GM19438 (cell line): ENCODE data around the gene DCLRE1B.

ENCODE experiments used
- ATAC-seq: cut with Tn5 transposase; IDR thresholded peaks from one replicate; pipeline ENCODE4 v1.9.1; 2021; ENCODE audit warnings: low read depth; ENCODE audit not compliant: unreplicated experiment

Gene DCLRE1B

GRCh38 chr1:113904674-113905434 is at the start of gene DCLRE1B, which contains the start of gene AP4B1:
DCLRE1B (plus strand) TSS chr1:113905326; CDS start chr1:113905587, 261 bp downstream.
AP4B1 (minus strand) TSS chr1:113904799; CDS start chr1:113904717, 82 bp downstream.
- ATAC-seq: peak; percentile 90

GRCh38 chr1:113855630-113856400 is 49.3 kb upstream of the DCLRE1B start:
- ATAC-seq: no peak

- no peak for ATAC-seq
Measured at GRCh38 chr1:113856401-113856790, 48.7 kb upstream of the DCLRE1B start.

- no peak for ATAC-seq
Measured at GRCh38 chr1:113857776-113858175, 47.4 kb upstream of the DCLRE1B start.

GRCh38 chr1:113858418-113858817 is 46.7 kb upstream of the DCLRE1B start:
- ATAC-seq: no peak

GRCh38 chr1:113858982-113859381 is 46.1 kb upstream of the DCLRE1B start:
- ATAC-seq: no peak

GRCh38 chr1:113859478-113860175 is 45.5 kb upstream of the DCLRE1B start:
- ATAC-seq: peak; percentile 80

- ATAC-seq: no peak
Measured at GRCh38 chr1:113860891-113861290, 44.2 kb upstream of the DCLRE1B start.

GRCh38 chr1:113861641-113862040 is 43.5 kb upstream of the DCLRE1B start:
- ATAC-seq: no peak

- no peak for ATAC-seq
Measured at GRCh38 chr1:113868387-113869083, 36.6 kb upstream of the DCLRE1B start.

- no peak for ATAC-seq
Measured at GRCh38 chr1:113870778-113871177, 34.3 kb upstream of the DCLRE1B start.

GRCh38 chr1:113871597-113872113 is 33.5 kb upstream of the DCLRE1B start, which contains the start of gene PTPN22:
PTPN22 (minus strand) TSS chr1:113871712.
- peak; percentile 85 for ATAC-seq

- ATAC-seq: no peak
Measured at GRCh38 chr1:113872219-113872935, 32.7 kb upstream of the DCLRE1B start.

GRCh38 chr1:113874012-113874879 is 30.9 kb upstream of the DCLRE1B start:
- no peak for ATAC-seq

GRCh38 chr1:113875714-113876113 is 29.4 kb upstream of the DCLRE1B start:
- ATAC-seq: peak; percentile 33

- no peak for ATAC-seq
Measured at GRCh38 chr1:113876176-113876575, 28.9 kb upstream of the DCLRE1B start.

GRCh38 chr1:113879739-113880038 is 25.4 kb upstream of the DCLRE1B start:
- ATAC-seq: no peak

- no peak for ATAC-seq
Measured at GRCh38 chr1:113881661-113882060, 23.5 kb upstream of the DCLRE1B start.
